ENCODE data around the gene PSMD9.

The PSMD9 gene

GRCh38 chr12:121955258-121956237 is 67.0 kb downstream of the PSMD9 start:
- no peak for DNase-seq (ENCODE audit: low read depth in 3 of 3)

GRCh38 chr12:121957861-121958515 is 69.4 kb downstream of the PSMD9 start:
- DNase-seq (ENCODE audit: low read depth in 3 of 3) = no peak

- no peak for DNase-seq (ENCODE audit: low read depth in 3 of 3)
Measured at GRCh38 chr12:121958541-121959240, 70.1 kb downstream of the PSMD9 start.

GRCh38 chr12:121960541-121960940 is 72.0 kb downstream of the PSMD9 start:
- no peak for DNase-seq (ENCODE audit: low read depth in 3 of 3)

GRCh38 chr12:121961195-121961879 is 72.7 kb downstream of the PSMD9 start:
- DNase-seq (ENCODE audit: low read depth in 3 of 3) = no peak

GRCh38 chr12:121963341-121964018 is 74.9 kb downstream of the PSMD9 start:
- no peak for DNase-seq (ENCODE audit: low read depth in 3 of 3)

- DNase-seq (ENCODE audit: low read depth in 3 of 3) = no peak
Measured at GRCh38 chr12:121964813-121965643, 76.4 kb downstream of the PSMD9 start.

- no peak for DNase-seq (ENCODE audit: low read depth in 3 of 3)
Measured at GRCh38 chr12:121966959-121967358, 78.4 kb downstream of the PSMD9 start.
